Natural killer cell (primary cell): ENCODE results near the gene EDA2R. TPM values are rescaled to one million over a fixed set of nuclear protein-coding genes. Genes with fewer than 3 reads are reported as not detected.

Experiments
- ATAC-seq, 3 donors: fragments of 150-1000 bp in 2 of 3; fragments of 200-7000 bp in 1 of 3; cut with Tn5 transposase; 1 replicate in 1 of 3; 2 replicates in 2 of 3; pipeline ENCODE4 v1.10.0; 2021; ENCODE audit warnings: mild to moderate bottlenecking in 2 of 3, moderate library complexity in 2 of 3
- DNase-seq, 2 donors: peaks; one replicate each; pipeline versions ENCODE4 v3.0.0 to v3.0.0-alpha.2; 2013 to 2021; ENCODE audit warnings: mixed read lengths in 1 of 2
- H3K27ac ChIP-seq: one replicate; pipeline ENCODE4 v1.5.1; 2013; ENCODE audit warnings: mild to moderate bottlenecking, low read length
- H3K27me3 ChIP-seq: one replicate; pipeline ENCODE4 v1.6.1; 2013; ENCODE audit warnings: low read length; ENCODE audit not compliant: control insufficient read depth, insufficient read depth
- H3K36me3 ChIP-seq: one replicate; pipeline ENCODE4 v1.6.1; 2013; ENCODE audit warnings: low read length; ENCODE audit not compliant: control insufficient read depth, insufficient read depth
- H3K4me1 ChIP-seq: one replicate; pipeline ENCODE4 v1.6.1; 2013; ENCODE audit warnings: low read length; ENCODE audit not compliant: control insufficient read depth, insufficient read depth
- H3K4me3 ChIP-seq: one replicate; pipeline ENCODE4 v1.5.1; 2013; ENCODE audit warnings: low read length
- H3K9me3 ChIP-seq: one replicate; pipeline ENCODE4 v1.6.1; 2013; ENCODE audit warnings: low read length; ENCODE audit not compliant: control insufficient read depth, insufficient read depth
- H3K27ac Mint-ChIP-seq, 2 donors: one replicate each; pipeline ENCODE4 v1.8.0; 2022; ENCODE audit warnings: mild to moderate bottlenecking in 2 of 2, mixed read lengths in 2 of 2, moderate library complexity in 1 of 2
- H3K27me3 Mint-ChIP-seq, 2 donors: one replicate each; pipeline ENCODE4 v1.8.0; 2022; ENCODE audit warnings: low read depth in 2 of 2, mixed read lengths in 2 of 2
- H3K36me3 Mint-ChIP-seq: one replicate; pipeline ENCODE4 v1.8.0; 2022; ENCODE audit warnings: mixed read lengths
- H3K4me1 Mint-ChIP-seq, 2 donors: one replicate each; pipeline ENCODE4 v1.8.0; 2022; ENCODE audit warnings: mixed read lengths in 2 of 2
- H3K4me3 Mint-ChIP-seq: one replicate; pipeline ENCODE4 v1.8.0; 2022; ENCODE audit warnings: mild to moderate bottlenecking, moderate library complexity, mixed read lengths
- H3K9me3 Mint-ChIP-seq, 2 donors: one replicate each; pipeline ENCODE4 v1.8.0; 2022; ENCODE audit warnings: mixed read lengths in 2 of 2
- CTCF ChIP-seq: fragments of 200-600 bp; IDR thresholded peaks from one replicate; pipeline ENCODE4 v1.8.0; 2022; ENCODE audit warnings: antibody characterized with exemption
- WGBS: methylation state at CpG from one replicate; pipeline ENCODE4 v1.1.7; 2013; ENCODE audit warnings: missing lambda C conversion rate; ENCODE audit not compliant: insufficient coverage; 5-methylcytosine and 5-hydroxymethylcytosine counted together
- intact Hi-C: fragments of 100-400 bp; cut with micrococcal nuclease; formaldehyde crosslinking; loops from one replicate; pipeline ENCODE4 v1.14.2; 2022
- total RNA-seq, 4 donors: library from RNA; stranded (reverse); fragments of 120-200 nt in 1 of 4; gene quantifications; one replicate each; pipeline versions ENCODE4 v1.2.3 to v1.2.4, GENCODE V29; 2013 to 2022

Gene EDA2R, protein sequence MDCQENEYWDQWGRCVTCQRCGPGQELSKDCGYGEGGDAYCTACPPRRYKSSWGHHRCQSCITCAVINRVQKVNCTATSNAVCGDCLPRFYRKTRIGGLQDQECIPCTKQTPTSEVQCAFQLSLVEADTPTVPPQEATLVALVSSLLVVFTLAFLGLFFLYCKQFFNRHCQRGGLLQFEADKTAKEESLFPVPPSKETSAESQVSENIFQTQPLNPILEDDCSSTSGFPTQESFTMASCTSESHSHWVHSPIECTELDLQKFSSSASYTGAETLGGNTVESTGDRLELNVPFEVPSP
- total RNA-seq, result under 1 TPM; 0.07 to 0.43 (median 0.43) TPM
- total RNA-seq (2013), result 0.43 TPM

DNA sequence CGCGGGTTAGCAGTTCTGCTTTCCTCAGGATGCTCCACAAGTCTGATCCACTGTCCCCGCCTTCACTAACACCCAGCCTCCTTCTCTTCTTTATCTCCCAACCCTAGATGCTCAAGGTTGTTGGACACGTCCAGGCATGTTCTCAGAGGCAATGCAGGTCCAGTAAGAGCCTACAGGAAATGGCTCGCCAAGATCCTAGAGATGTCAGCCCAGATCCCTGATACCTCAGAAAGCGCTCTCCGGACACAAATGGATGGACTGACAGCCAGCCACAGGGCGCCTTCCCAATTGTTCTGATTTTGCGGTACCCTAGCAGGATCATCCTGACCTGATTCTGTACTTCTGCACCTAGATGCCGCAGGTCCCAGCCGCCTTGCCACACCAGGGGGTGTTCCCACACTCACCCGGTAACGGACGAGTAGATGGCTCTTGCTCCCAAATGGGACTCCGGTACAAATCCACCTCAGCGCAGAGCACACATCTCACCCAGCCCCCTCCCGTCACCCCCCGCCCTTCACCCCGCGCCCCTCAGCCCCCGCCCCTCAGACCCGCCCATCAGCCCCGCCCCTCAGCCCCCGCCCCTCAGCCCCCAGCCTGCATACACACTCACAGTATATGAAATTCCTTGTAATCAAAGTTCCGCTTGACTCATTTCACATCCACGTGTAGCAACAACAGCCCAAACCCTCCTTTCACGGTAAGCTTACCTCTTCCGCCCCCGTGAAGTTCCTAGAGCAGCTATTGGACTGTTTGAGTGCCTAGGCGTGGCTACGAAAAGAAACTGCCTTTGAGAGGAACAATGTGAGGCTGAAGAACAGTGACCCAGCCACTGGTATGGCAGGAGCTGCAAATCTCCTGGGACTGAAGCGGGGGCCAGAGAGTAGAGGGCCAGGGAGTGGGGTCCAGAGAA is at the start of gene EDA2R:
Gene EDA2R (minus strand): TSS at position 488 of the 910 bp plus-strand sequence. CDS start 23,058 bp downstream, outside the sequence.
- WGBS, result 5% methylated on average over 23 of the region's 32 CpGs
- Mint-ChIP-seq H3K27ac (no peak within 1 kb of the TSS), H3K4me1 (peaks cover 0 to 14% of the 10 kb centered on the region in 2 donors), H3K27me3 (peaks cover 0 to 12% of the 10 kb centered on the region in 2 donors), H3K36me3 (no peaks in the 10 kb centered on the region), H3K9me3 (no peaks in the 10 kb centered on the region), H3K4me3 (peak within 1 kb of the TSS; percentile 67)
- no peak within 1 kb of the TSS for H3K27ac ChIP-seq
- H3K36me3 ChIP-seq, result no peaks in the 10 kb centered on the region
- peaks cover 9% of the 10 kb centered on the region for H3K4me1 ChIP-seq
- H3K4me3 ChIP-seq, result peak within 1 kb of the TSS; percentile 5
- peak in 2 of 3 donors; percentile 72 to 77 for ATAC-seq
- intact Hi-C loops, result no loop called here
- H3K27me3 ChIP-seq, result no peaks in the 10 kb centered on the region
- DNase-seq, result peak in 1 of 2 donors; percentile 34
- TF ChIP-seq CTCF, result no peak
- H3K9me3 ChIP-seq, result no peaks in the 10 kb centered on the region

DNA sequence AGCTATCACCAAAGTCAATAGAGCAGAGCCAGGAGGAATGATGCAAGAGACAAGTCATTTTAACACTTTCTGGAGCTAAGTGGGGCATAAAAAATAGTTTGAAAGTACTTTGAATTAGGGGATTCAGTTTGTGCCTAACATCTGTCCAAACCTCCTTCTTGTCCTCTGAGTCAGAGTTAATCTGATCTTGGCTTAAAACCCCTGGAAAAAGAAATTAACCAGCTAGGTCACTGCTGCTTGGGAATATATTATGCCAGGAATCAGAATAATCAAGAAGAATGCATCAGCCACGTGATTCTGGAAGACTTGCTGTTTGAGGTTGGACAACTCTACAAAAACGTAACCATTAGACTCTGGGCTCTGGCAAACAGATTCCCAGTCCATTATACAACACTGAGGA is 45.3 kb upstream of the EDA2R start:
- no peaks in the 10 kb centered on the region for H3K9me3 ChIP-seq
- ATAC-seq, result no peak
- intact Hi-C loops, result no loop called here

DNA sequence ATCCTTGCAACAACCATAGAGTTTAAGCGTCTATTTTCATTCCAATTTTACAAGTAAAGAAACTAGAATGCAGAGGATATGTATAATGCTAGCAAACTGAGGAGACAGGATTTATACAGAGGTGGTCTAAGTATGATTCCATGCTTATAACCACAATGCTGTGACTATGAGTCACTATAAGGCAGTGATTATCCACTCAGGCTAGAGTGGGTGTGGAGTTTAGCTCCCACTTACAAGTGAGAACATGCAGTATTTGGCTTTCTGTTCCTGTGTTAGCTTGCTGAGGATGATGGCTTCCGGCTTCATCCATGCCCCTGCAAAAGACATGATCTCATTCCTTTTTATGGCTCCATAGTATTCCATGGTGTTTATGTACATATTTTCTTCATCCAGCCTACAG is 41.6 kb upstream of the EDA2R start:
- H3K36me3 ChIP-seq, result no peaks in the 10 kb centered on the region
- no peak for DNase-seq
- H3K27ac ChIP-seq, result no peak overlapping the region
- Mint-ChIP-seq H3K4me3 (no peak overlapping the region), H3K9me3 (no peaks in the 10 kb centered on the region), H3K27me3 (peaks cover 0 to 8% of the 10 kb centered on the region in 2 donors), H3K4me1 (no peaks in the 10 kb centered on the region), H3K27ac (no peak overlapping the region), H3K36me3 (no peaks in the 10 kb centered on the region)
- WGBS, result 100% methylated on average over 1 of the region's 2 CpGs
- no peaks in the 10 kb centered on the region for H3K4me1 ChIP-seq
- intact Hi-C loops, result no loop called here
- no peaks in the 10 kb centered on the region for H3K27me3 ChIP-seq
- H3K9me3 ChIP-seq, result no peaks in the 10 kb centered on the region
- H3K4me3 ChIP-seq, result no peak overlapping the region
- no peak for TF ChIP-seq CTCF
- ATAC-seq, result no peak

More for the DNA sequence above, 45.3 kb upstream of the EDA2R start:
- H3K27me3 ChIP-seq, result no peaks in the 10 kb centered on the region
- Mint-ChIP-seq H3K4me1 (no peaks in the 10 kb centered on the region), H3K27ac (no peak overlapping the region), H3K27me3 (peaks cover 0 to 8% of the 10 kb centered on the region in 2 donors), H3K36me3 (no peaks in the 10 kb centered on the region), H3K9me3 (no peaks in the 10 kb centered on the region), H3K4me3 (no peak overlapping the region)
- DNase-seq, result no peak
- no peak overlapping the region for H3K4me3 ChIP-seq
- no peaks in the 10 kb centered on the region for H3K4me1 ChIP-seq
- no peak overlapping the region for H3K27ac ChIP-seq
- no peak for TF ChIP-seq CTCF
- H3K36me3 ChIP-seq, result no peaks in the 10 kb centered on the region
- WGBS, result 85% methylated on average over 2 of the region's 2 CpGs
